Hematopoietic multipotent progenitor cell treated with erythropoietin and hydrocortisone succinate and interleukin-3 and kit ligand, for 6 days (in vitro differentiated cells): ENCODE measurements around the gene MINDY4.
"Not testable (repeated sequence)": the region's sequence is repeated elsewhere in the genome, so short reads cannot be mapped to it uniquely, and the experiment has no call there.

Source experiments
- DNase-seq: peaks from one replicate; pipeline ENCODE4 v3.0.0-alpha.2; 2015

The MINDY4 gene

GRCh38 chr7:30805081-30805691 is 34.0 kb downstream of the MINDY4 start:
- no peak for DNase-seq

GRCh38 chr7:30805931-30806330 is 34.7 kb downstream of the MINDY4 start:
- no peak for DNase-seq

- peak; percentile 26 for DNase-seq
Measured at GRCh38 chr7:30807477-30807876, 36.3 kb downstream of the MINDY4 start.

- not testable (repeated sequence) for DNase-seq
Measured at GRCh38 chr7:30807941-30808340, 36.7 kb downstream of the MINDY4 start.

GRCh38 chr7:30810986-30811385 is 39.8 kb downstream of the MINDY4 start:
- DNase-seq = no peak

GRCh38 chr7:30812676-30813075 is 41.5 kb downstream of the MINDY4 start:
- no peak for DNase-seq

GRCh38 chr7:30813466-30813865 is 42.2 kb downstream of the MINDY4 start:
- DNase-seq = no peak

GRCh38 chr7:30814700-30815387 is 43.6 kb downstream of the MINDY4 start:
- no peak for DNase-seq

GRCh38 chr7:30815388-30815854 is 44.2 kb downstream of the MINDY4 start:
- DNase-seq = no peak

- DNase-seq = no peak
Measured at GRCh38 chr7:30815951-30816644, 44.9 kb downstream of the MINDY4 start.

GRCh38 chr7:30816645-30817370 is 45.6 kb downstream of the MINDY4 start:
- no peak for DNase-seq

- DNase-seq = no peak
Measured at GRCh38 chr7:30817371-30817767, 46.2 kb downstream of the MINDY4 start.

GRCh38 chr7:30824821-30825720 is 53.9 kb downstream of the MINDY4 start:
- DNase-seq = no peak

- no peak for DNase-seq
Measured at GRCh38 chr7:30826181-30826580, 55.0 kb downstream of the MINDY4 start.

GRCh38 chr7:30828591-30828990 is 57.4 kb downstream of the MINDY4 start:
- DNase-seq = no peak

GRCh38 chr7:30829471-30829870 is 58.3 kb downstream of the MINDY4 start:
- DNase-seq = no peak

- DNase-seq = no peak
Measured at GRCh38 chr7:30831227-30831626, 60.0 kb downstream of the MINDY4 start.

GRCh38 chr7:30831936-30832335 is 60.7 kb downstream of the MINDY4 start:
- no peak for DNase-seq

GRCh38 chr7:30834017-30834674 is 62.9 kb downstream of the MINDY4 start:
- DNase-seq = not testable (repeated sequence)

GRCh38 chr7:30835396-30835915 is 64.2 kb downstream of the MINDY4 start:
- no peak for DNase-seq

GRCh38 chr7:30836991-30837390 is 65.8 kb downstream of the MINDY4 start:
- no peak for DNase-seq
